Testis (tissue), 2 donors: ENCODE measurements around the gene ESR2.

Experiments
- CTCF ChIP-seq, 3 experiments: fragments of 450-650 bp in 2 of 3; fragments of 200-600 bp in 1 of 3; sonication (generic) in 1 of 3; IDR thresholded peaks; one replicate each; pipeline ENCODE4 v1.5.1; 2016 to 2019; ENCODE audit warnings: antibody characterized with exemption in 3 of 3, mild to moderate bottlenecking in 2 of 3, moderate library complexity in 1 of 3
- POLR2A ChIP-seq: fragments of 450-650 bp; IDR thresholded peaks from one replicate; pipeline ENCODE4 v1.6.1; 2017; ENCODE audit warnings: antibody characterized with exemption, mild to moderate bottlenecking, moderate library complexity

DNA sequence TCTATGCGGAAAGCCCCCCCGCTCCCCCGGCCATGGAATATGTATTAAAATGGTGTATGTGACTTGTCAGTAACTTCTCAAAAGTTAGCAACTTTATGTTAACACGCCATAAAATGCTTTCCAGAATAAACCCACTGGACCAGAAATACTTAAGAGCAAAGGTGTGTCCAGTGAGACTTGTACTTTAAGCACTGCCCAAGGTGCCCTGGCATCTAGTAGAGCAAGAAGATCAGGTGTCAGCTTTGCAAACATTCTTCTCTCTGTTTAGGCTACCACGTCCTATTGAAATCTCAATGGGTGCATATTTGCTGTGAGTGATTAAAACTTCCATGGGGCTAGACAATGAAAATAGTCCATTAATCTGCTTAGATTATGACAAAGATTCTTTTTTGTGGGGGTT, 201.2 kb downstream of the ESR2 start:
- TF ChIP-seq CTCF (IDR thresholded peaks at IDR 0.05) (no peak), POLR2A (no peak)
